ENCODE results near the gene TMEM11.
A peak's percentile ranks its signal among the peaks of the same experiment; 100 is the strongest.

Gene TMEM11

GRCh38 chr17:21214015-21214776 is at the start of gene TMEM11:
Gene TMEM11, minus strand, starts transcription at chr17:21214161. Its CDS starts 9 bp downstream, at chr17:21214152.
- peak; percentile 97 for DNase-seq

- DNase-seq, result no peak
These were observed 49.4 kb upstream of the TMEM11 start for GRCh38 chr17:21263376-21263775.

- DNase-seq, result no peak
These were observed 48.5 kb upstream of the TMEM11 start for GRCh38 chr17:21262259-21262993.

GRCh38 chr17:21258593-21258992 is 44.6 kb upstream of the TMEM11 start:
- DNase-seq, result no peak

- no peak for DNase-seq
These were observed 39.9 kb upstream of the TMEM11 start for GRCh38 chr17:21253646-21254441.

- DNase-seq, result peak; percentile 88
These were observed 39.1 kb upstream of the TMEM11 start, which contains the start of gene NATD1 for GRCh38 chr17:21252796-21253645. Gene NATD1, minus strand, starts transcription at chr17:21253410. Its CDS starts 146 bp downstream, at chr17:21253264.

GRCh38 chr17:21252289-21252795 is 38.4 kb upstream of the TMEM11 start:
- DNase-seq, result no peak

- no peak for DNase-seq
These were observed 37.5 kb upstream of the TMEM11 start for GRCh38 chr17:21251337-21252010.

- DNase-seq, result no peak
These were observed 36.9 kb upstream of the TMEM11 start for GRCh38 chr17:21250854-21251253.

- no peak for DNase-seq
These were observed 36.2 kb upstream of the TMEM11 start for GRCh38 chr17:21249920-21250703.

- no peak for DNase-seq
These were observed 35.3 kb upstream of the TMEM11 start for GRCh38 chr17:21249086-21249795.

- no peak for DNase-seq
These were observed 34.5 kb upstream of the TMEM11 start for GRCh38 chr17:21248500-21248899.

- no peak for DNase-seq
These were observed 33.7 kb upstream of the TMEM11 start for GRCh38 chr17:21247552-21248258.

- DNase-seq, result no peak
These were observed 32.7 kb upstream of the TMEM11 start for GRCh38 chr17:21246698-21247097.

GRCh38 chr17:21245639-21246084 is 31.7 kb upstream of the TMEM11 start:
- no peak for DNase-seq

- no peak for DNase-seq
These were observed 29.7 kb upstream of the TMEM11 start for GRCh38 chr17:21243516-21244303.

- no peak for DNase-seq
These were observed 29.0 kb upstream of the TMEM11 start for GRCh38 chr17:21242780-21243515.

Measured in right forelimb (tissue), 1 donor.